CD4-positive, alpha-beta T cell treated with Interleukin-12 subunit alpha and Interleukin-12 subunit beta, for 1 hour (primary cell): ENCODE results near the gene BCAN.

Experiments used
- DNase-seq: peaks from one replicate; pipeline ENCODE4 v3.0.0-alpha.2; 2020

Gene BCAN

DNA sequence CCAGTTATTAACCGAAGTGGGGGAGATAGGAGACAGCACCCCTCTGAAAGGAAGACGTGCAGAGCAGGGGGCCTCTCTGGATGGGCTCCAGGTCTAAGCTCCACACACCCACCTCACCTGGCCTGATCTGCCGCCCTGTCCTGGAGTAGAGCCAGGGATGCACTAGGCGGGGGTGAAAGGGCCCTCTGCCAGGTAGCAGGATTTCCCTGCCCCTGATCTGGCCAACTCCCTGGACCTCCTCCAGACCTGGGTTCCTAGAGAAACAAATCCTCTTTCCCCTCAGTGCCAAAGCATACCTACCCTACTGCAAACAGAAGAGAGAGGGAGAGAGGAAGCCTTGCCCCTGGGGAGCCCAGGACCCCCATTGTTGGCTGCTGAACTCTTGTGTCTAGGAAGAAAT is 61.4 kb downstream of the BCAN start:
- no peak for DNase-seq

DNA sequence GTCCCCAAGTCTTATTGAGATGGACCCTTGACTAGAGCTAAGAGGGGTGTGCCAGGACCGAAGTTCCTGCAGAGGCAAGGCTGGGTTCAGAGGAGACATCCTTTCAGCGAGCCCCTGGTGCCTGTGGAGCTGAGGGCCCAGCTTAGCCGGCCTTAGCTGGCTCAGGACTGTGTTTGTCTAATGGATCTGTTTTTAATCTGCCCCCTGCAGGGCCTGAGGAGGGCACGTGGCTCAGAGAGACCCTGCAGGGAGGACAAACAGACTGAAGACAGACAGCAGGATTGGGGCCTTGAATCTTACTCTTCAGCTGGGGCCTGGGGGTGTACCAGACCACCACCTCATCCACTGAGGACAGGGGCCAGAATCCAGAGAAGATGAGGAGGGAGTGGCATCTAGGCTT is 61.8 kb downstream of the BCAN start:
- DNase-seq: no peak

DNA sequence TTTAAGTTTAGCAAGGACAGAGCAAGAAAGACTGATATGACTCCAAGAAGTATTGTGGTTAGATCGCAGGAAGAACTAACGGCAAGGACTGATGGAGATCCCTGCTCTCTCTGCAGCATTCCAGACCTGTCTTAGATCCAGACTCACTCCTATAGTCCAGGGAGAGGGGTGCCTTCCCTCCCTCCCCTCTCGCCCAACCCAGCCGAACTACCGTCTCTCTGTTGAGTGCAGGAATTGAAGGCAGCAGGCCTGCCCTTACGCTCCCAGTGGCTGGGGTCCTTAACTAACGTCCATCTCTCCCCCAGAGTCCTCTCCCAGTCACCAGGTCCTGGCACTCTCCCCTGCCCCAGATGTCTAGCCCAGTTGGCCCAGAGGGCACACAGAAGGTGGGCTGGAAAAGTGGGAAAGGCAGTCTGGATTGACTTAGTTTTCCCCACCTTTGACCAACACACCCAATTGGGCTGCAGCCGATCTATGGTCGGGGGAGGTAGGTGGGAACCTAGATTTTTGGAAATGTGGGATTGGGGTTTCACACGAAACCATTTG is 62.3 kb downstream of the BCAN start:
- no peak for DNase-seq

DNA sequence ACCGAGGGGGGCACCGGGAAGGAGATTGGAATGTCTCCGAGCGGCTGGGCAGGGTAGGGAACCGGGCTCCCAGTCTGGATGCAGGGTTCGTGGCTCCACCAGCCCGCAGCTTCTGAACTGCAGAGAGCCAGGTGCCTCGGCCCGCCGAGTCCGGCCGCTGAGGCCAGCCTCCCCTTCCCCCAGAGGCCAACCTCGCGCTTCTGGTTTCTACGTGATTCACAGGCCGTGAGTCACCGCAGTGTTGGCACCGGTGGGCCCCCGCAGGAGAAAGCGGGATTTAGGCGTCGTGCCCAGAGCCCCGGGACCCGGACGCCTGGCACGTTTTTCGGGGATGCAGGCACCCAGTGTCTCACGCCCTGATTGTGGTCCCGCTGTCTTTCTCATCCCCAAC is 63.0 kb downstream of the BCAN start:
- DNase-seq: no peak

DNA sequence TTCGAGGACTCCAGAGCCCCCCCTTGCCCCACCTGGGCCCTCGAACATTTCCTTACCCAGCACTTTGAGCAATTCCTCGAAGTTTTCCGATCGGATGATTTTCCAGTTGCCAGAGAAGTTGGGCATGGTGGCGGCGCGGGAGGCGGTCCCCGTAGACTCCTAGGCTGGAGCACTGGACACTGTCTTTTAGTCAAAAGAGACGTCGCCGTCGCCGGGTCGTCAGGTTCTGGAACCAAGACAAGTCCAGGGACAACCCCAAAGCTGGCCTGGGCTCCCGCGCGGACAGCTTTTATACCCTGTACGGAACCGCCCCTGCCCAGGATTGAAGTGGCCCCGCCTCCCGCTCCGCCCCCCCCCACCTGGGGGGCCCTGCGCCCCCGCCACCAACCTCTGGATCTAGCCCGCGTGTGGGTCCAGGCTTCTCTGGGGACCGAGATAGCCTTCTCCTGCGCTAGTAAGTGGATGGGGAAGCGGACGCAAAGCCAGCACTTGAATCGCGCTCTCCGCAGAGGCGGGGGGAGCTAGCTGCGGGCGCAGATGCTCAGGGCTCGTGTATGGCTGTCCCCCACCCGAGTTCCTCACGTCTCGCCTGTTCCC is 63.5 kb downstream of the BCAN start, which contains the start of gene CRABP2:
Gene CRABP2 (minus strand): TSS at position 263 of the 597 bp plus-strand sequence. CDS start 137 bp downstream, at position 126.
- DNase-seq: no peak

DNA sequence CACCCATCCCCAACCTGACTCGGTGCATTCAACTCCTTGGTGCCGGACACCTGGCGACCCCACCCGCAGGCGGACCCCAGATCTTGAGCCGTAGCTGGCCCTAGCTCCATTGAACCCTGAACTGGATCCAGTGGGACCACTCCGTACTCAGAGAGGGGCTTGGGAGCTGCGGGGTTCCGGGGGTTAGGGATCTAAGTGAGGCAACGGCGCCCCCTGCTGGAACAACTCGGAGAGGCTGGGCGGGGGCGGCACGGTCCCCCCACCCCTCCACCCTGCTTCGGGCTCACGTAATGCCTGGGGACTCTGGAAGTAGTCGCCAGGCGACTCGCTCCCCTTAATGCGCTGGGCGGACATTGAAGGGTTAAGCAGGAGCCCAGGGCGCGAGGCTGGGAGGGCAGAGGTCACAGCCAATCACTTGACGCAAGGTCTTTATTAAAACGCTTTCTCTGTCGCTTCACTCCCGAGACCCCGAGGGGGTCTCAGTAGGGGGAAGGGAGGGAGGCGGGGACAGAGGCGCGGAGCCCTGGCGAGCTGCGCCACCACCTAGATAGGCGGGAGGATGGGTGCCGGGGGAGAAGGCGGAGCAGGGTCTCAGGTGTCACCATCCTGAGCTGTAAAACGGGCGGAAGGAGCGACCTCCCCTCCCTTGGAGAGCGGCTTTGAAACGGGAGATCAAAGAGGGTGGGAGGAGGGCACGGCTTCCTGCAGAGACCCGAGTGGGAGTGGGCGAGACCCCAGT is 64.2 kb downstream of the BCAN start:
- DNase-seq: peak; percentile 74

DNA sequence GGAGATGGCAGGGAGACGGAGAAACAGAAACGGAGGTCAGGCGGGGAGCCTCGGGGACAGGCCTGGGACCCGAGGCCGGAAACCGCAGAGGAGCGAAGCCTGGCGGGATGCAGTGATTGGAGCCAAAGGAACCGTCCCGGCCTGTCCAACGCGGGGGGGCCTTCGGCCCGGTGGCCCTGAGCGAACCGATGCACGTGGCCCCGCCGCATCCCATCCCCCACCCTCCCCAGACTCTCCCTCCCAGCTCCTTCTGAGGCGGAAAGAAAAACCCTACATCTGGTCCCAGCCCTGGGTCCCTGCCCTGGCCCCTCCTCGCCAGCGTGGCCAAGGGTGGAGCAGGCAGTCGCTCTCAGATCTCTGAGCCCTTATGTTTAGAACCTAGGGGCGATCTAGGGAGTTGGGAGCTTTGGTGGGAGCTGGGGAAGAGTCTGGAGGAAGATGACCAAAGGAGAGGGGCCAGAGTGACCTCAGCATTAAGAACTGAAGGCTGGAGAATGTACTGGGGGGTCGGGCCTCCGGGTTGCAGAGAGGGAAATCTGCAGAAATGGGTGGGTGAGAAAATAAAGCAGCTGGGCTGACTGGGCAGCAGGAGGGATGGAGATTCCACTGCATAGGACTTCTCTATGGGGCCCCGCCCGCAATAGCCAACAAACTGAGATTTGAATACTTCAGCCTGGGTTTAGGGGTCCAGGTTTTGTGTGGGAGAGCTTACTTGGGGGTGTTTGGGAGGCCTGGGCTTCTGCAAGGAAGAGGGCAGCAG is 64.9 kb downstream of the BCAN start:
- DNase-seq: peak; percentile 30

DNA sequence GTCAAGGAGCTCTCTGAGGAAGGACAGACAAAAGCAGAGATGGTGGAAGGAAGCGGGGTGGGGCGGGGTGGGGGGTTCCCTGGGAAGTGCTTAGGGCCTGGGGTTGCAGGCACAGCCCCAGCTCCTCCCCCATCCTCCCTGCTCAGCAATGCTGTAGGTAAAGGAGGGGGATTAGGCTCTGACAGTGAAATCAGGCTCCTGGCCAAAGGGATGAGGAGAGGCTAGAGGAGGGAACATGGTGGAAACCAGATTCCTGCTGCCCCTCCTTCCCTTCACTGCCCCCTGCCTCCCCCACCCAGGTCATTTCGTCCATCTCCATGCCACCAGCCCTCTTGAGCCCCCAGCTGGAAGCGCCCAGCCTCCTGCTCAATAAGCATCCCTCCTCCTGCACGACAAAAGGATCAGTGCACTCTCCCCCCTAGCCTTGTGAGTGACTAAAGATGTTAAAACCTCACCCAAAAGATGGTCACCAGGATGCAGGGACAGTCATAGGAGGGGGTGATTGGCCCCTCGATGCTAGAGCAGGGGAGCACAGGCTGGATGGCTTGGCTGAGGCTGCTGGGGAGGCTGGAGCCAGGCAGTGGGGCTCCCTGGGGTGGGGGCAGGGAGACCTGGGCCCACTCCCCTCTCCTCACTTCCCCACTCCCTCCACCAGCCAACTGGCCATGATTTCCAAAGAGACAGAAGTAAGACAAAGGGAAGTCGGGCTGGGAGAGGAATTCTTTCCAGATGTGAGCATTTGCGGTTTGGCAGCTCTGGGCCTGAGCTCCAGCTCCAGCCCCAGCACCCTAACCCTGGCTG is 65.7 kb downstream of the BCAN start:
- no peak for DNase-seq

DNA sequence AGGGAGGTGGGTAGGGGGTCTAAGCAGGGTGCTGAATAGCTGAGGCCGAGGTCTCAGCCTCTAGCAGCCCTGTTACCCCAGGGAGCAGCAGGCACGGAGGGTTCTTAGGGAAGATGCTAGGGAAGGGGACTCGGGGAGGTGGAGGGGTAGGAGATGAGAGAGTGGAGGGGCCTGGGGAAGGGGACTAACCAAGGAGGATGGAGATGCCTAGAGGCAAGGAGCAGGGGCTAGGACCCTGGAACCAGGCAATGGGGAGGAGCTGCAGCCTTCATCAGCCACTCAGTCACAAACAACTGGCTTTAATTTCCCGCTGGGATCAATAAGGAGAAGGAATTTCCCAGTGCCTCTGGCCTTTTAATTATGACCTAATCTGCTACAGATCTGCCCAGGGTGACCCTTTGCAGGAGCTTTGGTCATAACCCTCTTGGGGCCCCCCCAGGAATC is 66.3 kb downstream of the BCAN start:
- no peak for DNase-seq

DNA sequence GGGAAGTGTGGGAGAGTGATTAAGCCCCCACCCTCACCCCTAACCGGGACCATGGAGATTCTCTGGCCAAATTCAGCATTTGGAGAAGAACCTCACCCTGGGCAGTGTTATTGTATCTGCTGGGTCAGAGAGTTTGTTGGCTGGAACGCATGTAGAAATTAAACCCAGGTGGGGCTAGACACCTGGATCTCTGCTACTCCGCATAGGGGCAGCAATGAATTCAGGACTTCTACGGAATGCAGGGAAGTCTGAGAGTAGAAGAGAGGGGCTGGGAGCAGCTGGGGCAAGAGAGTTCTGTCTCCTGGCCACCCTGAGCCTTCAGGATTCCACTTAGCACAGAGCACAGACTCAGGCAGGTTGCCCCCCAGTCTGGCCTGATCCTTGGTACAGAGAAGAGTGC is 67.1 kb downstream of the BCAN start:
- no peak for DNase-seq
